NCI-H748 treated with DMSO at 0.1 percent for 48 hours (cell line): ENCODE measurements around the gene TMOD1.
A peak's percentile ranks its signal among the peaks of the same experiment; 100 is the strongest.
"Not testable (repeated sequence)": the region's sequence is repeated elsewhere in the genome, so short reads cannot be mapped to it uniquely, and the experiment has no call there.

Source experiments
- DNase-seq: peaks from one replicate; lab custom pipeline; 2025; lab: John Stamatoyannopoulos, UW

The TMOD1 gene

GRCh38 chr9:97498846-97499245 lies 2.6 kb upstream of the TMOD1 start:
- not testable (repeated sequence) for DNase-seq

GRCh38 chr9:97500263-97500662 lies 1.2 kb upstream of the TMOD1 start:
- DNase-seq = no peak

GRCh38 chr9:97500765-97501176 lies 695 bp upstream of the TMOD1 start:
- no peak for DNase-seq

GRCh38 chr9:97501972-97502221 lies 431 bp downstream of the TMOD1 start:
- no peak for DNase-seq

GRCh38 chr9:97502222-97502983 lies 937 bp downstream of the TMOD1 start:
- DNase-seq = no peak

DNA sequence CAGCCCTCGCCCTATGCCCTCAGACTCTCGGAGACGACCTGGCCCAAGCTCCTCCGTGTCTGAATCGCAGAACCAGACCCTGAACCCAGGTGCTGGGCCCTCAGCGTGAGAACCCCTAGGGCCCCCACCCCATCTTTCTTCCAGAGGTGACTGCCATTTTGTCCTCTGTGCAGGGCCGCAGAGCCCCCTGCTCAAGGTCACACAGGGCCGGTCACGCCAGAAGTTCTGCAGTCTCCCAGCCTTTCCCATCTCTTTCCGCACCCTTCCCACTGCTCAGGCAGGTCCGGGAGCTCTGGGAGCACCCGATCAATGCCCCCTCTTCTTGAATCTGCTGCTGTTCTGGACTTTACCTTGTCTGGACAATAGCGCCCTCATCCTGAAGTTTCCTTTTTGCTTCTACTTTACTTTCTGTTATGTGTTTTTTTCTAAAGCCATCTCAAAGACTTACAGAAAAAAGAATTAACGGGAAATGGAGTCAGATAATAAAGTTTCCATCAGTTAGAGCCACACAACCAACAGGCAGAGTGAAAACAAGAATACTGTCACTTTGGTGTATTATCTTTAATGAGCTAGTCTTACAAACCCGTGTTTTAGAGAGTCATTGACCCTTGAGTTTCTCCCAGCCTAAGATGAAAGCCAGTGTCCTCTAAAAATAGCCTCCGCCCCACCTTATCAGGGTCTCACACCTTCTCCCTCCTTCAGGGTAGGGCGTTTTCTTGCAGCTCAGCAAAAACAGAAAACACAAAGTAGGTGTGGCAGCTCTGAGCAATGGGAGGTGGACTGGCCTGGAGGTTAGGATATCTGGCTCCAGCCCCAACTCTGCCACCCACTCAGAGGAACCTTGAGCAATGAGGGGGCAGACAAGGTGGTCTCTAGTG lies 1.8 kb downstream of the TMOD1 start:
- DNase-seq = no peak

- no peak for DNase-seq
These were observed 2.4 kb downstream of the TMOD1 start for GRCh38 chr9:97503862-97504210.

- peak; percentile 19 for DNase-seq
These were observed 3.1 kb downstream of the TMOD1 start for GRCh38 chr9:97504381-97505216.

GRCh38 chr9:97505845-97506244 lies 4.4 kb downstream of the TMOD1 start:
- DNase-seq = no peak

DNA sequence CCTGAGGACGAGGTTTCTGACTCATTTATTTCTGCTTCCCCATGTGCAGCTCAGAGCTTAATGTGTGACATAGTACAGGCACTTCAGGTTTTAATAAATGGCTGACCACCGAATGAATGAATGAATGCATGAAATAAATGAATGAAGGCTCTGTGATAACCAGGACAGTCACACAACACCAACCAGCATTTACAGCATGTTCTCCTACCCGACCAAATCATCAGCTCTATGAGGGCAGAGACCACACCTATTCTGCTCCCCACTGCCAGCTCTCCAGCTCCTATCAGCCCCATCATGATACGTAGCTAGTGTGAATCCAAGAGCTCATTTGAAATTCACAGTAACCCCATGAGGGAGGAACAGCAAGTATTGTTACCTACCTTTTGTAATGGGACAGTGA lies 4.8 kb downstream of the TMOD1 start:
- DNase-seq = no peak

GRCh38 chr9:97506787-97507186 lies 5.3 kb downstream of the TMOD1 start:
- no peak for DNase-seq

- DNase-seq = no peak
These were observed 6.0 kb downstream of the TMOD1 start for GRCh38 chr9:97507428-97507984.

DNA sequence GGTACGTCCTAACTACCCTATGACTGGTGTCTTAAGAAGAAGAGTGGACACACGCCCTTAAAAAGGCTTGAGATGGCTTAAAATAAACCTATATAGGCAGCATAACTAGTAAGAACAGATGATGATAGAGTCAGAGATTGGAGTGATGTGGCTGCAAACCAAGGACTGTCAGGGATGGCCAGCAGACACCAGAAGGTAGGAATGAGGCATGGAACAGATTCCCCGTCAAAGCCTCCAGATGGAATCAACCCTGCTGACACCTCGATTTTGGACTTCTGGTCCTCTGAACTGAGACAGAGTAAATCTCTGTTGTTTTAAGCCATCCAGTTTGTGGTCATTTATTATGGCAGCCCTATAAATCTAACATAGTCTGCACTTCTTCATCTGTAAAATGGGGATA lies 7.4 kb downstream of the TMOD1 start:
- no peak for DNase-seq

DNA sequence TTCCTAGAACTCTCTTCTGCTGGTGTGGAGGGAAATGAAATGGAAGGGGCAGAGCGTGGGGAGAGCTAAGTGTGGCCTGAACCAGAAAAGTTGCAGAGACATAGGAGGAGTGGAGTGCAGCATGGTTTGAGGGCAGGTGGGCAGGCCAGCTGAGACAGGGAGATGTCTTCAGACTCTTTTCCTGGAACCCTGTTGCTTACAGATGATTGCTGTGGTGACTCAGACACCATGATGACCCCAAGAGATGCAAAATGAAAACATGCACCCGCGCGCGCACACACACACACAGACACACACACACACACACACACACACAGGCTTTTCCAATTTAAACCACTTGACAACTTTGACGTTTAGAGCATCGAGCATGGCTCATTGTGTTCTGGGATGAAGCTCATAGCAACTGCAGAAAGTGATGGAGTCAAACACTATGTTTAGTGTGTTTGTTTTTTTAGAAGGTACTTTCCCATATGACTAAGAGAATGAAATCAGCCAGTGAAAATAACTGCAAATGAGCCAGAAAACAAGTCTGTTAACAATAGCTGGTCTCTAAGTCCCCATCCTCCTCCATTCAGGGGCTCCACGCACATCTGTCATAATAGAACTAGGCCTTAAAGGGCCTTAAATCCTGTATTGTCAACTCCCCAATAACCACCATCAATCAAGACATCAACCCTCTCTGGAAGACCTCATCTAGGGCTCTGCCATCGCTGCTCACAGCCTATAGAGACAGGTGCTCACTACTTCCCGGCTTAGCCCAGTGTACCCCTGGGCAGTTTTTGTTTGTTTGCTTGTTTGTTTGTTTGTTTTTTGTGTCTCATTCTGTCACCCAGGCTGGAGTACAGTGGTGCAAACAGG lies 9.6 kb downstream of the TMOD1 start:
- no peak for DNase-seq

DNA sequence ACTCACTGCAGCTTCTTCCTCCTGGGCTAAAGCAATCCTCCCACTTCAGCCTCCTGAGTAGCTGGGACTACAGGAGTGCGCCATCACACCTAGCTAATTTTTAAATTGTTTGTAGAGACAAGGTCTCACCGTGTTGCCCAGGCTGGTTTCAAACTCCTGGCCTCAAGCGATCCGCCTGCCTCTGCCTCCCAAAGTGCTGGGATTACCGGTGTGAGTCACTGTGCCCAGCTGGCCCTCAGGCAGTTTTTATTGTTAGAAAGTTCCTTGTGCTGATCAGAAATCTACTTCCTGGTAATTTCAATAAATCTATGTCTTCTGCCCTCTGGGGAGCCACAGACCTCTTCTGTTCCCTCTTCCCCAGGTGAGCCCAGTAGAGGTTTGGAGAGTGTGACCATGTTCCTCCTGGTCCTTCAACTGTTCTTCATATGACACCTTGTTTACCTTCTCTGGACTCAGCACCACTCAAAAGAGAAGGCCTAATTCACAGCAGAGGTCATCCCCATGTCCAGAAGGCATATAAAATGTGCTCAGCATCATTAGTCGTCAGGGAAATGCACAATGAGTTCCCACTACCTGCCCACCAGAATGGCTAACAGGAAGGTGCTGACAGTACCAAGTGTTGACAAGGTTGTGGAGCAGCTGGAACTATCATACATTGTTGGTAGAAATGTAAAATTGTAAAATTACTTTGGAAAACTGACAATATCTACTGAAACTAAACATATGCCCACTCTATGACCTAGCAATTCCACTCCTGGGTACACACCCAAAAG lies 10.4 kb downstream of the TMOD1 start:
- DNase-seq = no peak

- DNase-seq = no peak
These were observed 11.6 kb downstream of the TMOD1 start for GRCh38 chr9:97512966-97513560.

DNA sequence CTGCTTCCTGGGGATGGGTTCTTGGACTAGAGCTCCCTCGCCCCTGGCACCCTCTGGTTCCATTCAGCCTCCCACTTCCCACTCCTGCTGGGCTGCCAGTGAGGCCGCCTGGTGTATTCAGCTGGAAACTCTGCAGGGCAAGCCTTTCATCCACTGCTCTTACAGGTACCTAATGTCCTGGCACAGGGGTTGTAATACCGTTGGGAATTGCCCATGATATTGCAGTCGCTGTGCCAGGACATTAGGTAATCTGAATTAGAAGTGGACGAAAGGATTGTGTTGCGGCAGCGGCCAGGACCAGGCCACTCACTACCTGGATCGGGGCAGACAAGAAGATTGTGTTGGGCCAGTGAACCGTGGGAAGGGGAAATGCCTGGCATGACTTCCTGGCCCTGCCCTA lies 13.1 kb downstream of the TMOD1 start:
- DNase-seq = no peak

GRCh38 chr9:97515662-97516061 lies 14.2 kb downstream of the TMOD1 start:
- no peak for DNase-seq

- DNase-seq = no peak
These were observed 14.6 kb downstream of the TMOD1 start for GRCh38 chr9:97516111-97516510.

- no peak for DNase-seq
These were observed 16.0 kb downstream of the TMOD1 start for GRCh38 chr9:97517331-97518089.
